ENCODE results near the gene CTDSPL.
"Not testable (repeated sequence)": the region's sequence is repeated elsewhere in the genome, so short reads cannot be mapped to it uniquely, and the experiment has no call there.

The CTDSPL gene
- long read RNA-seq: 0 reads

- no peak for TF ChIP-seq REST (IDR thresholded peaks at IDR 0.05; ENCODE audit: insufficient replicate concordance, low read depth)
- no peak for TF ChIP-seq POLR2AphosphoS5 (IDR thresholded peaks at IDR 0.05; ENCODE audit: low read depth)
- no peak for TF ChIP-seq SPI1 (IDR thresholded peaks at IDR 0.05; ENCODE audit: borderline replicate concordance, low read depth)
- no peak for TF ChIP-seq CTCF (IDR thresholded peaks at IDR 0.05; ENCODE audit: insufficient read depth, low read length)
- no peak for TF ChIP-seq GABPA (IDR thresholded peaks at IDR 0.05; ENCODE audit: low read depth)
- peaks cover 50% of the 10 kb centered on the region for H3K27me3 ChIP-seq (ENCODE audit: insufficient read depth, poor library complexity, severe bottlenecking)
- H3K4me3 ChIP-seq (replicated peaks; ENCODE audit: insufficient read depth, low read length): peak within 1 kb of the TSS; percentile 26
- no peak within 1 kb of the TSS for H3K27ac ChIP-seq (replicated peaks)
- DNase-seq (ENCODE audit: low read depth in 1 of 2, low spot score in 1 of 2): no peak
Measured at GRCh38 chr3:37861620-37862041, at the start of gene CTDSPL. CTDSPL (plus strand) TSS chr3:37861880; CDS start chr3:37862200, 320 bp downstream.

GRCh38 chr3:37812499-37812896 is 49.2 kb upstream of the CTDSPL start:
- H3K27ac ChIP-seq (replicated peaks): no peak overlapping the region
- H3K27me3 ChIP-seq (ENCODE audit: insufficient read depth, poor library complexity, severe bottlenecking): no peaks in the 10 kb centered on the region
- no peak for DNase-seq (ENCODE audit: low read depth in 1 of 2, low spot score in 1 of 2)
- no peak for TF ChIP-seq GABPA (IDR thresholded peaks at IDR 0.05; ENCODE audit: low read depth)
- TF ChIP-seq POLR2AphosphoS5 (IDR thresholded peaks at IDR 0.05; ENCODE audit: low read depth): no peak
- TF ChIP-seq CTCF (IDR thresholded peaks at IDR 0.05; ENCODE audit: insufficient read depth, low read length): no peak
- no peak for TF ChIP-seq REST (IDR thresholded peaks at IDR 0.05; ENCODE audit: insufficient replicate concordance, low read depth)
- H3K4me3 ChIP-seq (replicated peaks; ENCODE audit: insufficient read depth, low read length): no peak overlapping the region

- no peak for DNase-seq (ENCODE audit: low read depth in 1 of 2, low spot score in 1 of 2)
- Histone ChIP-seq H3K27me3 (ENCODE audit: insufficient read depth, poor library complexity, severe bottlenecking) (no peaks in the 10 kb centered on the region), H3K27ac (replicated peaks) (no peak overlapping the region), H3K4me3 (replicated peaks; ENCODE audit: insufficient read depth, low read length) (no peak overlapping the region)
- TF ChIP-seq SPI1 (IDR thresholded peaks at IDR 0.05; ENCODE audit: borderline replicate concordance, low read depth): 0 out of 2 replicates have a peak, but pooled peaks have one; percentile 29
- no peak for TF ChIP-seq CTCF (IDR thresholded peaks at IDR 0.05; ENCODE audit: insufficient read depth, low read length)
Measured at GRCh38 chr3:37813403-37813802, 48.3 kb upstream of the CTDSPL start.

GRCh38 chr3:37814547-37814946 is 47.1 kb upstream of the CTDSPL start:
- TF ChIP-seq POLR2AphosphoS5 (IDR thresholded peaks at IDR 0.05; ENCODE audit: low read depth) (no peak), GABPA (IDR thresholded peaks at IDR 0.05; ENCODE audit: low read depth) (no peak)
- H3K4me3 ChIP-seq (replicated peaks; ENCODE audit: insufficient read depth, low read length): no peak overlapping the region
- no peak overlapping the region for H3K27ac ChIP-seq (replicated peaks)
- DNase-seq (ENCODE audit: low read depth in 1 of 2, low spot score in 1 of 2): no peak
- no peaks in the 10 kb centered on the region for H3K27me3 ChIP-seq (ENCODE audit: insufficient read depth, poor library complexity, severe bottlenecking)

GRCh38 chr3:37815156-37815555 is 46.5 kb upstream of the CTDSPL start:
- not testable (repeated sequence) for H3K27ac ChIP-seq (replicated peaks); DNase-seq (ENCODE audit: low read depth in 1 of 2, low spot score in 1 of 2); H3K27me3 ChIP-seq (ENCODE audit: insufficient read depth, poor library complexity, severe bottlenecking); H3K4me3 ChIP-seq (replicated peaks; ENCODE audit: insufficient read depth, low read length)

All from HL-60 (cell line).